Endothelial cell of umbilical vein (primary cell): Measurements from ENCODE around the gene KCTD2.

Experiments used
- CTCF ChIP-seq, 2 donors: IDR thresholded peaks; 1 replicate in 1 of 2; 2 replicates in 1 of 2; pipeline ENCODE4 v1.5.1; 2011; ENCODE audit warnings: low read length in 2 of 2, mild to moderate bottlenecking in 2 of 2, moderate library complexity in 2 of 2, control low read depth in 1 of 2, inconsistent platforms in 1 of 2, low read depth in 1 of 2; ENCODE audit not compliant: insufficient read depth in 1 of 2; ENCODE audit errors: extremely low read depth in 1 of 2
- EZH2 ChIP-seq: IDR thresholded peaks from 2 replicates; pipeline ENCODE4 v1.6.1; 2012; ENCODE audit warnings: borderline replicate concordance, low read depth, mild to moderate bottlenecking, moderate library complexity, low read length, inconsistent platforms; ENCODE audit not compliant: severe bottlenecking
- MYC ChIP-seq: IDR thresholded peaks from one replicate; pipeline ENCODE4 v1.6.1; 2011; ENCODE audit warnings: mild to moderate bottlenecking, low read depth, low read length
- POLR2A ChIP-seq: IDR thresholded peaks from 2 replicates; pipeline ENCODE4 v1.6.1; 2012; ENCODE audit warnings: low read depth, mild to moderate bottlenecking, control low read depth, low read length

DNA sequence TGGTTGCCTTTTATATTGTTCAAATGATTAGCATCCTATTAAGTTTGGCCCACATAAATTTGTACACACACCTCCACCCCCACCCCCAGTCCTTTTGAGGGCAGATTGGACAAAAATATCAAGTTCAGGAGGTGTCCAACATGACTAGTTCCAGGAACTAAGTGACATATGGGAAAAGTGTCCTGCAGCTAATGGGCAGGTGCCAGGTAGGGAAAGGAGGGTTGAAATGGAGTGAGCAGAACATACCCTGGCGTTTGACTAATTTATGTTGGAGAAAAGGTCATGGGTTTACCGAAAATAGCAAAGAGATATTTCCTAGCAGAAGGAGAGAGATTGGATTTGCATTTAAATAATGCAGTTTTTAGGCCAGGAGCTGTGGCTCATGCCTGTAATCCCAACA, 4.9 kb downstream of the KCTD2 start:
- TF ChIP-seq CTCF (IDR thresholded peaks at IDR 0.05; ENCODE audit: extremely low read depth in 1 of 2, insufficient read depth in 1 of 2, low read depth in 1 of 2, low read length in 2 of 2) (no peak), EZH2 (no peak), POLR2A (no peak), MYC (no peak)
